NCI-H2196 (cell line): ENCODE results near the gene PRDX5.

Experiments used
- DNase-seq: peaks from one replicate; lab custom pipeline; 2025; ENCODE audit not compliant: unreplicated experiment; lab: John Stamatoyannopoulos, UW

The PRDX5 gene

DNA sequence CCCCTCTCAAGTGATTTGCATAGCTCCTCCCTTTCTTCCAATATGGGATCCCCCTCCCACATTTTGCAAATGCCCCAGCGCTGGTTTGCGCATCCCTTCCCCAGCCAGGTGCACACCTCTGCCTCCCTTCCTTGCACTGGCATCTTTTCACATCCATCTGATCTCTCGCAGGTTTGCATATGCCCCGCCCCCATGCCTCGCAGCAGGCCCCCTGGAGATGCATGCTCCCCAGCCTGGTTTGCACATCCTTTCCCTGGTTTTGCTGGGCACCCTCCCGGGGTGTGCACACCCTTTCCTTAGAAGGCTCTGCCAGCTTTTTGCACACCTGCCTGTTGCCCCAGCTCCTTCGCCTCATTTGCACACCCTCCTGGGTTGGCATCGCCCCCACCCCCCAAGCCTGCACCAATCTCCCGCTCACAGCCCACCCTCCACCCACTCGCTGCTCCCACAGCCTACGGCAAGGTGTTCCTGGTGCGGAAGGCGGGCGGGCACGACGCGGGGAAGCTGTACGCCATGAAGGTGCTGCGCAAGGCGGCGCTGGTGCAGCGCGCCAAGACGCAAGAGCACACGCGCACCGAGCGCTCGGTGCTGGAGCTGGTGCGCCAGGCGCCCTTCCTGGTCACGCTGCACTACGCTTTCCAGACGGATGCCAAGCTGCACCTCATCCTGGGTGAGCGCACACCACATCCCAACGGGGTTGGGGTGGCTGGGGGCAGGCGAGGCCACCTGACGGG, 42.0 kb downstream of the PRDX5 start:
- DNase-seq, result no peak

DNA sequence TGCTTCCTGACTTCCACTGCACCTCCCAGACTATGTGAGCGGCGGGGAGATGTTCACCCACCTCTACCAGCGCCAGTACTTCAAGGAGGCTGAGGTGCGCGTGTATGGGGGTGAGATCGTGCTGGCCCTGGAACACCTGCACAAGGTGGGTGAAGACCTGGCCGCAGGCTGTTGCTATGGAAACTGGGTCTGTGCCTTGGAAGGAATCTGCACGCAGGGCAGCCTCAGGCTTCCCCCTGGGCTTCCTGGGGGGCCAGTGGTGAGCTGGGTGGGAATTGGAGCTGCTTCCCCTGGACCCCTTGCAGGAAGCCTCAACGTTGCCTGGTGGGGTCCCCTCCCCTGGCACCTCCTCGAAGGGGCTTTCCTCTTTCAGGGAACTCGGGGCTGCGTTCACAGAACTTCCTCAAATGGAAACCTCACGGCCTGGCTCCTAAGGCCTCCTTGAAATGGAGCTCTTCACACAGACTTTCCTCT, 42.6 kb downstream of the PRDX5 start:
- DNase-seq, result no peak

DNA sequence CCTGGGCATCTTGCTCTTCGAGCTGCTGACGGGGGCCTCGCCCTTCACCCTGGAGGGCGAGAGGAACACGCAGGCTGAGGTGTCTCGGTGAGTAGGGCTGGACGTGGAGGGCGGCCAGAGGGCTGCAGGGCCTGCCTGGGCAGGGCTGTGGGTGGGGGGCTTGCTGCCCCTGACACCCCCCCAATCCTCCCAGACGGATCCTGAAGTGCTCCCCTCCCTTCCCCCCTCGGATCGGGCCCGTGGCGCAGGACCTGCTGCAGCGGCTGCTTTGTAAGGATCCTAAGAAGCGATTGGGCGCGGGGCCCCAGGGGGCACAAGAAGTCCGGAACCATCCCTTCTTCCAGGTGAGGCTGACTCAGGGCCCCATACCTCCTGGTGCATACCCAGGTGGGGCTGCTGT, 43.7 kb downstream of the PRDX5 start:
- no peak for DNase-seq

DNA sequence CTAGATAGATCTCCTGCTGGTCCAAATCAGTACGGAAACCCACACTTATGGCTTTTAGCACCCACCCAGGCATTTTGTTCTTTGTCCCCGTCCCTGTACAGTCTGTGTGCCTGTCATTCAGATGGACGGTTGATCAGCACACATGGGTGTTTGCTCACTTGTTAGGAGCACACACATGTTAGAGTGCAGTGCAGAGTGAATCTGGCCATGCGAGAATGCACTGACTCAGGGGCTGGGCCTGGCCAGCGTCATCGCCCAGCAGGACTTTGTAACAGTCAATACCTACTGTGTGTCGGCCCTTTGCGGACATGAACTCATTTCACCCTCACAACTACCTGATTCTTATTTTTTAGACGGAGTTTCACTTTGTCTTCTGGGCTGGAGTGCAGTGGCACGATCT, 44.4 kb downstream of the PRDX5 start:
- no peak for DNase-seq

DNA sequence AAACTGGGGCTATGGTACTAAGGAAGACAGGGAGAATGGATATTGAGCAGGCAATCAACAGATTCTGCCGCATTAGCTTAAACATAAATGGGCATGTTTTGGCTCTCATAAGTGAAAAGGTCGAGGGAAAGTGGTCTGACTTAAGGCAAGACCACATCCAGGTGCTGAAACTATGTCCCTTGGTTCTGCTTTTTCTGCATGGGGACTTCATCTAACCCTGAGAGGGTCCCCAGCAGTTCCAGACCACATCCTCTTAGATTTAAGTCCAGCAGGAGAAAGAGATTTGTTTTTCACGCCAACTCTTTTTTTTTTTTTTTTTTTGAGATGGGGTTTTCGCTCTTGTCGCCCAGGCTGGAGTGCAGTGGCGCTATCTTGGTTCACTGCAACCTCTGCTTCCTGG, 46.5 kb downstream of the PRDX5 start:
- no peak for DNase-seq

DNA sequence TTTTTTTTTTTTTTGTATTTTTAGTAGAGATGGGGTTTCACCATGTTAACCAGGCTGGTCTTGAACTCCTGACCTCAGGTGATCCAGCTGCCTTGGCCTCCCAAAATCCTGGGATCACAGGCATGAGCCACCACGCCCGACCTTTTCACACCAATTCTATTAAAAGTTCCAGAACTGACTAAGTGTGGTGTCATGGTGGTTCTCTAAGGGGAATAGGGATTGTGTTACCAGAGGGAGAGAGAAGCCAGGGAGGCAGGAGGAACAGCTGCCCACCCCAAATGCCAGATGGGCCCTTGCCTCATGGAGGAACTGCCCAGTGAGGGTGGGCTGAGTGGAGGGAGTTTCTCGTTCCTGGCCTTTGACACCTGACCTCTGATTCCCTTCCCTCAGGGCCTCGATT, 47.0 kb downstream of the PRDX5 start:
- no peak for DNase-seq

DNA sequence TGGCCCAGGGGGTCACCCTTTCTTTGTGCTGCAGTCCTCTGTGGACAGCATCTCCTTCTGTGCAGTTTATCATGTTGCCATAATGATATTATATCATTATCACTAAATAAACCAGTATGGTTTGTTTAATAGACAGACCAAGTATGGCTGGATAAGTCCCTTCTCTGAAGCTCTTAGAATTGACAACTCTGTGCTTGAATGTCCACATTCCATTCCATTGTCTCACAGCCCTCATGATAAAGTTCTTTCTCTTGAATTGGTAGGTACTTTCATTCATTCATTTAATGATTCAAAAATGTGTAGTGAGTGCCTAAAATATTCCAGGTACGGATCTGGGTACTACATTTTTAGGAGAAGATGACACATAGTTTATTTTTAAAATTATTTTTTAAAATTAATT, 48.8 kb downstream of the PRDX5 start:
- DNase-seq, result no peak

DNA sequence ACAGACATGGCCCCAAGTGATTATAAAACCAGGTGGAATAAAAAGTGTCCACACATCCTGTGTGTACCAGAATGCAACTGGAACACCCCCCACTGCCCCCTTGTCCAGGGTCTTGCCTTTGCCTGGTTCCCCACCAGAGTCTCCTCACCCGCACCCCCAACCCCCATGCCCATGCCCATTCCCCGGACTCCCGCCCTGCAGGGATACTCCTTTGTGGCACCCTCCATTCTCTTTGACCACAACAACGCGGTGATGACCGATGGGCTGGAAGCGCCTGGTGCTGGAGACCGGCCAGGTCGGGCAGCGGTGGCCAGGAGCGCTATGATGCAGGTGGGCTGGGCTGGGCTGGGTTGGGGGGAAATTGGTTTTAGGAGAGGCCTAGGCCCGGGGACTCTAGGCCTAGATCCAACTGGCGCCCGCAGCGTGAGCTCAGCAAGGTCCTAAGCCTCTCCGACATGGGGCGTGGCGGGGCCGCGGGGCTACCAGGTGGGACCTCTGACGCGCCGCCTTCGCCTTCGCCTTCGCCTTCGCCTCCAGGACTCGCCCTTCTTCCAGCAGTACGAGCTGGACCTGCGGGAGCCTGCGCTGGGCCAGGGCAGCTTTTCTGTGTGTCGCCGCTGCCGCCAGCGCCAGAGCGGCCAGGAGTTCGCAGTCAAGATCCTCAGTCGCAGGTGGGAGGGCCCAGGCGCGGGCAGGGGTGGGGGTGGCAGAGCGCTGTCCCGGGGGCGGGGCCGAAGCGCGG, 50.2 kb downstream of the PRDX5 start:
- no peak for DNase-seq

DNA sequence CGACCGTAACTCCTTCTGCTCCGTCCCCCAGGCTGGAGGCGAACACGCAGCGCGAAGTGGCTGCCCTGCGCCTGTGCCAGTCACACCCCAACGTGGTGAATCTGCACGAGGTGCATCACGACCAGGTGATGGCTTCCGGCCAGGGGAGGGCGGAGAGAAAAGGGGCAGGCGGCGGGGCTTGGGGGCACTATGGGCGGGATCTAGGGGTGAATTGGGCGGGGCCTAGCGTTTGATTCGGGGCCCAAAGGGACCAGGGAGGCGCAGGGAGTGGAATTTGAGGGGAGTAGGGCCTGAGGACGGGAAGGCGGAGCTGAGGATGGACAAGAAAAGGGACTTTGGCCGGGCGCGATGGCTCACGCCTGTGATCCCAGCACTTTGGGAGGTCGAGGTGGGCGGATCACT, 50.8 kb downstream of the PRDX5 start:
- DNase-seq, result no peak

DNA sequence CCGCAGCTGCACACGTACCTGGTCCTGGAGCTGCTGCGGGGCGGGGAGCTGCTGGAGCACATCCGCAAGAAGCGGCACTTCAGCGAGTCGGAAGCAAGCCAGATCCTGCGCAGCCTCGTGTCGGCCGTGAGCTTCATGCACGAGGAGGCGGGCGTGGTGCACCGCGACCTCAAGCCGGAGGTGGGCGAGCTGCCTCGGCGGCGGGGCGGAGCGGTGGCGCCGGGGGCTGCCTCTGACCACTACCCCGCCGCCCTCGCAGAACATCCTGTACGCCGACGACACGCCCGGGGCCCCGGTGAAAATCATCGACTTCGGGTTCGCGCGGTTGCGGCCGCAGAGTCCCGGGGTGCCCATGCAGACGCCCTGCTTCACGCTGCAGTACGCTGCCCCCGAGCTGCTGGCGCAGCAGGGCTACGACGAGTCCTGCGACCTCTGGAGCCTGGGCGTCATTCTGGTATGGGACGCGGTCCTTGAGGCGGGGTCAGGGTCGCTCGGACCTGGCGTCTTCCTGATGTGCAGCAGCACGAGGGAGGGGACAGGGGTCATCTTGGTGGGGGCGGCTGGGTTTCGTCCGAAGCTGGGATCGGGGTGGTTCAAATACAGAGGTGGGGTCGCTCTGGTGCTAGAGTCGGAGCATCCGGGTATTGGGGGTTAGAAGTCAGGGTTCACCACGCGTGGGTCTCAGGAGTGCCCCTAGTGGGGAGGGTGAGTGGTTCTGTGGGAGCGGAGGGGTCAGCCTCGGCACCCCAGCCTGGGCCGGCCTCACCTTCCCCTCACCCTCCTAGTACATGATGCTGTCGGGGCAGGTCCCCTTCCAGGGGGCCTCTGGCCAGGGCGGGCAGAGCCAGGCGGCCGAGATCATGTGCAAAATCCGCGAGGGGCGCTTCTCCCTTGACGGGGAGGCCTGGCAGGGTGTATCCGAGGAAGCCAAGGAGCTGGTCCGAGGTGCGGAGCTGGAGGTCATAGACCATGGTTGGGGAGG, 51.8 kb downstream of the PRDX5 start:
- DNase-seq, result no peak

DNA sequence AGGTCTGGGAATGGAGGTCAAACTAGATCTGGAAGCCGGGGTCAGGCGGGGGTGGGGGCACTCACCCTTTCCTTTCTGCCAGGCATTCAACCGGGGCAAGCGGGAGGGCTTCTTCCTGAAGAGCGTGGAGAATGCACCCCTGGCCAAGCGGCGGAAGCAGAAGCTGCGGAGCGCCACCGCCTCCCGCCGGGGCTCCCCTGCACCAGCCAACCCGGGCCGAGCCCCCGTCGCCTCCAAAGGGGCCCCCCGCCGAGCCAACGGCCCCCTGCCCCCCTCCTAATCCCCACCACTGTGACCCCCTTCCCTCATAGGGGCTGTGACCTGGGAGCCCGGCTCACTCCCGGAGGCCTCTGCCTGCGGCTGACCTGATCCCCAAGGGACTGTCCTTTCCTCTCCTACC, 53.3 kb downstream of the PRDX5 start:
- no peak for DNase-seq
